Measurements from ENCODE around the gene LEF1.
A peak's percentile ranks its signal among the peaks of the same experiment; 100 is the strongest.

Gene LEF1

GRCh38 chr4:108146819-108147218, 21.9 kb downstream of the LEF1 start:
- no peak for DNase-seq

DNA sequence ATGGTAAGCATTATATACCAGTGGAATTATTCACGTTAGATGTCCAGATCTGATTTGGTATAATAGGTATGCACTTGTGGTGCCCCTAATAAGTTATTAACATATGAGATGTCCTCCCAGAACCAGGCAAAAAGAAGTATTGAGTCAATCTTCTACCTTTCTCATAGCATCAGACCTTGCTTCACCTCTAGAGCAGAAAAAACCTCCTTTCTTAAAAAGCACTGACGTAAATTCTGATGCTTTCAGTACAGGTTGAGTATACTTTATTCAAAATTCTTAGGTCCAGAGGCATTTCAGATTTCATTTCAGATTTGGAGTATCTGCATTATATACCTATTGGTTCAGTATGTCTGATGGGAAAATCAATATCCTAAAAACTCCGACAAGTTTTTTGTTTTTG, 22.4 kb downstream of the LEF1 start:
- no peak for DNase-seq

- DNase-seq = peak; percentile 29
These were observed 24.3 kb downstream of the LEF1 start for GRCh38 chr4:108144451-108144850.

DNA sequence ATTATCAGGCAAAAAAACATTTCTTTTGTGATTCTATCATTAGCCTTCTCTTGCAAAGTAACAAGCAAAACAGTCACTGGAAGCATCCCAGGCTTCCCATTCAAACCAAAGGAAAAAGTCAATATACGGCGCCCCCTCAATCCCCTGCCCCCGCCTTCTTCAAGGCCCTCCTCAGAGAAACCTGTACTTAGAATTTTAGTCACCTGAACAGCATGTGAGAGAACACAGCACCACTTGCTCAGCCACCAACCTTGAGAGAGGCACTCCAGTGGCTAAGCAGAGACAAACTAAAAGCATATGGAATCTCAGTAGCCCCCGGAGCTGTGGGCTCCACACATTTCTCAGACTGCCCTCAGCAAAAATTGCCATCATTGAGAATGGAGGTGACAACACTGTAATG, 25.2 kb downstream of the LEF1 start:
- DNase-seq = no peak

DNA sequence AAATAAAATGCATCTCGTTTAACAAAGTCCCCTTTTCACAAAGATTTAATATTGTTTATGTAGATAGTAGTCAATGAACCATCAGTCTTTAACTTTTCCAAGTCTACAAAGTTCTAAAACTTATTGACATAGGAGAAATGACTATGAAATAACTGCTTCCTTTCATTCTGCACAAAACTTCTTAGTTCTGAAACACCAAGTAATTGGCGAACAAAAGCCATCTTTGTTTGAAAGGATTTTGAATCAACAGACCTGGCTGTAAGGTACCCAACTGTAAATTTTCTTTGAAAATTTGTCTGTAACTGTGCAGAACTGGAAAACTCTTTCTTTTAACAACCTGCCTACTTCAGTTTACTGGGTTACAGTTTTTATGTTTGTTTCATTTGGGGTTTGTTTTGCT, 25.9 kb downstream of the LEF1 start:
- no peak for DNase-seq

DNA sequence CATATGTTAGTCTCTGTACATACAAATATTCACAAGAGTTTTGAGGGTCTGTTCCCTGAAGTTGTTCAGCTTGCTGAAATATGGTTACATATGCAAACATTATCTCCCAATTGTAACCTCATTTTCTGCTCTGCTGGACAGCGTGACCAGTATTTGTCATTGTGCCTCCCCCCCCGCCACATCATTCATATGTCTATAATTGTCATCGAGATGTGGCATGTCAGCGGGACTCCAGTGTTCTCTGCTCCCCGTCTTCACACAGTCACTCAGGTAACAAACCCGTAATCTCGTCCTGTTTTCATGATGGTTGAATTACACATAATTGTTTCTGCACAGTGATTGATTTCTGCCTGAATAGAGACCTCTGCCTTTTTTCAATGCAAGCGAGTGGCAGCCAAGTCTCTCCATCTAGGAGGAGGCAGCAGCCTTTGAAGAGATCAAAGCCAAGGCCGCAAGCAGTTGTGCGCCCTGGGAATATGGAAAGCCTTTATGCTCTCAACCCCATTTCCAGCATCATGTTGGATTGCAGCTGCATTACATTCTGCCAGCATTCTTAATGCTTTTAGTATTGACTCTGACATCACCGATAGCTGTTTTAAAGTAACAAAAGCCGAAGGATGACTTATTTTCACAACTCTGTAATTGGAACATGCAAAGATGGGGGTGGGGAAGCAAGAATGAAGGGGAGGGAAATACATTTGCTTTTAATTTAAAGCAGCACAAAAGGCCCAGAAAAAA, 27.4 kb downstream of the LEF1 start:
- DNase-seq = peak; percentile 24

- DNase-seq = no peak
These were observed 28.4 kb downstream of the LEF1 start for GRCh38 chr4:108140328-108140727.

- no peak for DNase-seq
These were observed 29.6 kb downstream of the LEF1 start for GRCh38 chr4:108139089-108139488.

- no peak for DNase-seq
These were observed 33.1 kb downstream of the LEF1 start for GRCh38 chr4:108135549-108136209.

DNA sequence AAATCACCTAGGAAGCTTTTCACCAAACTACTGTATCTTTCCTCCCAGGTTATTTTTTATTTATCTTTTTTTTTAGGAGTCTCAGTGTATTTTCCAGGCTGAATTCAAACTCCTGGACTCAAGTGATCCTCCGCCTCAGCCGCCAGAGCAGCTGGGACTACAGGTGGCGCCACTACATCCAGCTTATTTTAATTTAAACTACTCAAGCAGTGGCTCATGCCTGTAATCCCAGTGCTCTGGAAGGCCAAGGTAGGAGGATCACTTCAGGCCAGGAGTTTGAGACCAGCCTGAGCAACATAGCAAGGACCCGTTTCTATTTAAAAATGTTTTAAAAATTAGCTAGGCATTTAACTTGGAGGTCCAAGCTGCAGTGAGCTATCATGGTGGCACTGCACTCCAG, 37.8 kb downstream of the LEF1 start:
- no peak for DNase-seq

- DNase-seq = no peak
These were observed 39.5 kb downstream of the LEF1 start for GRCh38 chr4:108129196-108129595.

GRCh38 chr4:108126806-108127205, 41.9 kb downstream of the LEF1 start:
- no peak for DNase-seq

- DNase-seq = no peak
These were observed 47.9 kb downstream of the LEF1 start for GRCh38 chr4:108120789-108121188.

DNA sequence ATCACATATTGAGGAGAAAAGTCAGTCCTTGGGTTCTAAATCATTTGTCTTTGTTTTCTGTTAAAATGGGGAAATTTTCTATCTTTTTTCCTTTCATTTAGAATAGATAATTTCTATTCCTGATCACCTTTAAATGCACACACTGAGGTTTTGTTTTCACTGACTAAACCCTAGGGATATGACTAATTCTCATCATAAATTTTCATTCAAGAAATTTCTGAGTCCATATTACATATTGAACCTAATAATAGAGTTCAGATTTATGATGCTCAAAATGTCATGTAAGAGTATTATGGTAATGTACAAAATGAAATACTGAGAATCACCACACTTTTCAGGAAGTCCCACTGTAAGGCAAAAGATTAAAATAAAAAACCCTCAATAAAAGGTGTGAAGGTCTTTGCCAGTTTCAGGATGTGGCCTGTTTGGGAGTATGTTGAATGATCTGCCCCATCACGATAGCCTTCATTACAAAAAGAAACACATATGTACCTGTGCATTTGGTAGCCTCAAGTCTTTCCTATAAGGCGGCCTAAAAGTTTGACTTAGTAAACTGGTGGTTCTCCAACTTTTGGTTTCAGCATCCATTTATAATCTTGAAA, 49.4 kb downstream of the LEF1 start:
- no peak for DNase-seq

DNA sequence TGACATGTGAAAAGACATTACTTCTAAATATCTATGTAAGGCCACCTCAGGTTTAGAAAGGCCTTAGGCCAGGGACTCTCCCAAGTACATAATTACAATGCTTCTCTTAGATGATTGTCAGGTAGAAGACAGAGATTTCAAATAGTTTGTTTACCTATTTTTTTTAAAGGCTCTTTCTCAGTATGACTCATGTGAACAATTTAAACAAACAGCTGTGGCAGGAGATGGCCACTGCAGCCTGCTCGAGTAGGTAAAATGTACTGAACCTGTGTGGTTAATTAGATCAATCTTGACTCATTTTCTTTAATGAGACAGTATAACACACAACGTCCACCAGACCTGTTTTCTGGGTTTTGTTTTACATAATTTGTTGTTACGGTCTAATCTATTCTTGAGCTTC, 50.2 kb downstream of the LEF1 start:
- no peak for DNase-seq

GRCh38 chr4:108117418-108118182, 51.1 kb downstream of the LEF1 start:
- DNase-seq = no peak

GRCh38 chr4:108116423-108117168, 52.1 kb downstream of the LEF1 start:
- no peak for DNase-seq

DNA sequence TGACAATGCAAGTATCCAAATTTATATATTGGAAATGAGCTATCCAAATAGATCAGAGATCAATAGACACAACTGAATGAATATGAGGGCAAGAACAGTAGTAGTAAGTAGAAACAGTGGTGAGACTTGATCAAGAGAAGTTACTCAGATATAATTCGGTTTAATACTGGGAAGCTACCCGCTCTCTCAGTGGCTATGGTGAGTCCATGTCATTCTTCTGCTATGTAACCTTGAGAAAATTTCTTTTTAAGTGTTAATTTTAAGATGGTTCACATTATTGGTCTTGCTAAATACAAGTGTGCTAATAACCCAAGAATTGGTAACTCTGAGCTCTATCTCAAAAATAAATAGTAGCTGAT, 53.6 kb downstream of the LEF1 start:
- DNase-seq = no peak

GRCh38 chr4:108114503-108114902, 54.2 kb downstream of the LEF1 start:
- no peak for DNase-seq

DNA sequence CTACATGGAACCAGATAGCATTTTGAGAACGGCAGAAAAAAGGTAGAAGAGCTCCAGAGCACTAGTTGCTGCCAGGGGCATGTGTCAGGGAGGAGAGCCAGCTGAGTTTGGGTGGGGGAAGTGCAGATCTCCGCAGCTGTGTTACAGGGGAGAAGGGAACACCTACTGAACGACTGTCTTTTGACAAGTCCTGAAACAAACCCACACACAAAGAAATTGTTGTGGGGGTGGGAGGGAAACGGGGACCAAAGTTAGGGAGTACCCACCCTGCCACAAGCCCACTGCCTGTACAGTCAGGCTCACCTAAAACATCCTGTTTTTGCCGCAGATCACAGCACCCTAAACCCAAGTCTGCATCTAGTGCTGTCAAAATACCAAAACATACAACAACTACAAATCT, 55.5 kb downstream of the LEF1 start:
- DNase-seq = peak; percentile 44

DNA sequence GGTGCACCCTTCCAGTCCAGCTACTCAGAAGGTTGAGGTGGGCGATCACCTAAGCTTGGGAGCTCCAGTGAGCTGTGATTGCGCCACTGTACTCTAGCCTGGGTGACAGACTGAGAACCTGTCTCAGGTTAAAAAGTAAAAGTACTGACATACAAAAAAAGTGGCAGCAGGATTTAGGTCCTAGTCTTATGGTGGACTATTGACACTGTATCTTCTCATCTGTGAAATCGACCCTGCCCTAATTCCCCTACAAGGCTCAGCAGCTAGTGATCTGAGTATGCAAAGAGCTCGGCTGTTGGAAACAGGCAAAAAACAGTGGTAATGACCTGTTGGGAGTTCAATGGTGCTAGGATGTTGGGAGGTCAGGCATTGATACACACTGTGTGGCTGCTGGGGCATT, 57.0 kb downstream of the LEF1 start:
- DNase-seq = no peak

- DNase-seq = no peak
These were observed 58.3 kb downstream of the LEF1 start for GRCh38 chr4:108110450-108110849.

- no peak for DNase-seq
These were observed 58.7 kb downstream of the LEF1 start for GRCh38 chr4:108109997-108110416.

Data from stimulated activated CD4-positive, alpha-beta T cell treated with anti-CD3 and anti-CD28 coated beads, Interleukin-4, amount 100 ng/mL, for 1 hour (primary cell).